ENCODE results near the gene TMEM141. TPM values are rescaled to one million over a fixed set of nuclear protein-coding genes. Genes with fewer than 3 reads are reported as not detected.

TMEM141 gene
- total RNA-seq, 1 donor from 2014 or later: 228 TPM

GRCh38 chr9:136806631-136807201 is 15.6 kb downstream of the TMEM141 start:
- FAIRE-seq: no peak
- DNase-seq (ENCODE audit: low read depth): no peak
- H3K36me3 ChIP-seq (ENCODE audit: control insufficient read depth, insufficient read depth, low read length): peaks cover 5% of the 10 kb centered on the region
- no peaks in the 10 kb centered on the region for H3K27me3 ChIP-seq (ENCODE audit: control insufficient read depth, insufficient read depth, low read length)
- TF ChIP-seq CTCF (IDR thresholded peaks at IDR 0.05; ENCODE audit: insufficient read depth, low read length, severe bottlenecking): no peak
- H3K4me3 ChIP-seq (ENCODE audit: low read depth, low read length): peak overlapping the region; percentile 83

GRCh38 chr9:136807281-136808074 is 16.3 kb downstream of the TMEM141 start, which contains the start of gene RABL6:
Gene RABL6 (plus strand): TSS chr9:136807948. CDS start chr9:136808197, 249 bp downstream.
- H3K4me3 ChIP-seq (ENCODE audit: low read depth, low read length): peak within 1 kb of the TSS; percentile 83
- peak; percentile 38 for DNase-seq (ENCODE audit: low read depth)
- H3K36me3 ChIP-seq (ENCODE audit: control insufficient read depth, insufficient read depth, low read length): peaks cover 5% of the 10 kb centered on the region
- H3K27me3 ChIP-seq (ENCODE audit: control insufficient read depth, insufficient read depth, low read length): no peaks in the 10 kb centered on the region
- no peak for FAIRE-seq
- no peak for TF ChIP-seq CTCF (IDR thresholded peaks at IDR 0.05; ENCODE audit: insufficient read depth, low read length, severe bottlenecking)

GRCh38 chr9:136808075-136808805 is 17.1 kb downstream of the TMEM141 start:
- Histone ChIP-seq H3K4me3 (ENCODE audit: low read depth, low read length) (peak overlapping the region; percentile 83), H3K36me3 (ENCODE audit: control insufficient read depth, insufficient read depth, low read length) (peaks cover 5% of the 10 kb centered on the region), H3K27me3 (ENCODE audit: control insufficient read depth, insufficient read depth, low read length) (no peaks in the 10 kb centered on the region)
- TF ChIP-seq CTCF (IDR thresholded peaks at IDR 0.05; ENCODE audit: insufficient read depth, low read length, severe bottlenecking): no peak
- FAIRE-seq (no peak), DNase-seq (ENCODE audit: low read depth) (no peak)

- Histone ChIP-seq H3K4me3 (ENCODE audit: low read depth, low read length) (peak overlapping the region; percentile 83), H3K36me3 (ENCODE audit: control insufficient read depth, insufficient read depth, low read length) (peaks cover 5% of the 10 kb centered on the region), H3K27me3 (ENCODE audit: control insufficient read depth, insufficient read depth, low read length) (no peaks in the 10 kb centered on the region)
- no peak for FAIRE-seq
- no peak for TF ChIP-seq CTCF (IDR thresholded peaks at IDR 0.05; ENCODE audit: insufficient read depth, low read length, severe bottlenecking)
- DNase-seq (ENCODE audit: low read depth): peak; percentile 22
These were observed 17.6 kb downstream of the TMEM141 start for GRCh38 chr9:136808806-136809158.

- H3K4me3 ChIP-seq (ENCODE audit: low read depth, low read length): no peak overlapping the region
- DNase-seq (ENCODE audit: low read depth) (no peak), FAIRE-seq (no peak)
- H3K36me3 ChIP-seq (ENCODE audit: control insufficient read depth, insufficient read depth, low read length): no peaks in the 10 kb centered on the region
- no peaks in the 10 kb centered on the region for H3K27me3 ChIP-seq (ENCODE audit: control insufficient read depth, insufficient read depth, low read length)
- no peak for TF ChIP-seq CTCF (IDR thresholded peaks at IDR 0.05; ENCODE audit: insufficient read depth, low read length, severe bottlenecking)
These were observed 23.7 kb downstream of the TMEM141 start for GRCh38 chr9:136814725-136815421.

All from bronchial epithelial cell (primary cell).